WTC11 (cell line): ENCODE measurements around the gene IL17RD.

Experiments used
- FOXJ3 ChIP-seq: sonication (generic); formaldehyde crosslinking; IDR thresholded peaks from 2 replicates; pipeline ENCODE4 v1.9.0; 2021; ENCODE audit warnings: missing genetic modification reagents, mild to moderate bottlenecking, borderline replicate concordance
- MYBL2 ChIP-seq: sonication (generic); formaldehyde crosslinking; IDR thresholded peaks from 2 replicates; pipeline ENCODE4 v1.8.1; 2023; ENCODE audit warnings: mild to moderate bottlenecking, moderate library complexity, missing genetic modification reagents
- NFE2L1 ChIP-seq: sonication (generic); formaldehyde crosslinking; IDR thresholded peaks from 2 replicates; pipeline ENCODE4 v1.8.1; 2023; ENCODE audit warnings: missing genetic modification reagents
- ZBTB43 ChIP-seq: sonication (generic); formaldehyde crosslinking; IDR thresholded peaks from 2 replicates; pipeline ENCODE4 v1.8.1; 2023; ENCODE audit warnings: mild to moderate bottlenecking, missing genetic modification reagents
- ZNF121 ChIP-seq: sonication (generic); formaldehyde crosslinking; IDR thresholded peaks from 2 replicates; pipeline ENCODE4 v1.8.0; 2023; ENCODE audit warnings: missing genetic modification reagents

DNA sequence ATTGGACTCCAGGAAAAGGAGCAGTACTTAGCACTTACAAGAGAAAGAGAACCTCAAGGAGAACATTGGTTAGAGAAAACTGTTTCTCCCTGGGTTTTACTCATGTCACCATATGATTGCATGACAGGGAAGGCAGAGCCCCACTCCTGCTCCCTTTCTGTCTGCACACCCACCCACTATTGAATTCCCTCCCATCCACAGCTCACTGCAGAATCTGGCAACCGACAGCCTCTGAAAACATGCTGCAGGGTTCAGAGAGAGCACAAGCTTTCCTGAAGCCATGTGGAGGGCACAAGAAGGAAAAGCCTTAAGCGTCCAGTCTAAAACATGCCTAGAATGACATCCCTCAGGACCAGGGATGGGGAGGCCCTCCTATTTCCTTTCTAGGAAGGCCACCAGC lies 3.0 kb upstream of the IL17RD start:
- TF ChIP-seq ZBTB43 (CRISPR knock-in tag) (no peak), ZNF121 (CRISPR knock-in tag) (no peak), MYBL2 (CRISPR knock-in tag) (no peak), FOXJ3 (no peak), NFE2L1 (no peak)
